Loucy (cell line): ENCODE measurements around the gene STMN3.

Experiments
- H2AFZ ChIP-seq: fragments of 200-600 bp; sonication (generic); 2 replicates; pipeline ENCODE4 v1.6.0; 2016; ENCODE audit warnings: antibody characterized with exemption, mild to moderate bottlenecking, low read length, moderate library complexity
- H3F3A ChIP-seq: fragments of 200-600 bp; 2 replicates; pipeline ENCODE4 v1.6.0; 2016; ENCODE audit warnings: antibody characterized with exemption, low read depth, mild to moderate bottlenecking
- H3K27me3 ChIP-seq: fragments of 200-600 bp; sonication (generic); 2 replicates; pipeline ENCODE4 v1.6.1; 2014; ENCODE audit warnings: low read length, mild to moderate bottlenecking; ENCODE audit not compliant: insufficient read depth, poor library complexity, severe bottlenecking
- H3K36me3 ChIP-seq: fragments of 200-600 bp; sonication (generic); 2 replicates; pipeline ENCODE4 v1.6.1; 2016; ENCODE audit warnings: low read length; ENCODE audit not compliant: insufficient read depth
- H3K4me1 ChIP-seq: fragments of 200-600 bp; sonication (generic); 2 replicates; pipeline ENCODE4 v1.5.1; 2014; ENCODE audit warnings: low read length, mild to moderate bottlenecking; ENCODE audit not compliant: insufficient read depth, poor library complexity, severe bottlenecking
- H3K4me2 ChIP-seq: fragments of 200-600 bp; sonication (generic); 2 replicates; pipeline ENCODE4 v1.6.0; 2014; ENCODE audit warnings: antibody characterized with exemption, low read length, low read depth, mild to moderate bottlenecking; ENCODE audit not compliant: poor library complexity, severe bottlenecking
- H3K4me3 ChIP-seq: fragments of 200-600 bp; sonication (generic); 2 replicates; pipeline ENCODE4 v1.5.1; 2014; ENCODE audit warnings: low read length, mild to moderate bottlenecking, mixed read lengths; ENCODE audit not compliant: poor library complexity, severe bottlenecking
- H3K79me2 ChIP-seq: fragments of 200-600 bp; sonication (generic); 2 replicates; pipeline ENCODE4 v1.6.1; 2014; ENCODE audit warnings: low read length; ENCODE audit not compliant: insufficient read depth
- H3K9ac ChIP-seq: fragments of 200-600 bp; sonication (generic); 2 replicates; pipeline ENCODE4 v1.6.0; 2014; ENCODE audit warnings: mild to moderate bottlenecking, low read depth, low read length, moderate library complexity; ENCODE audit not compliant: poor library complexity, severe bottlenecking
- H3K9me2 ChIP-seq: fragments of 200-600 bp; sonication (generic); replicated peaks from 2 replicates; pipeline ENCODE4 v1.6.1; 2016; ENCODE audit warnings: low read depth, low read length, mixed read lengths
- H3K9me3 ChIP-seq: fragments of 200-600 bp; sonication (generic); 2 replicates; pipeline ENCODE4 v1.6.1; 2014; ENCODE audit warnings: mild to moderate bottlenecking, antibody characterized with exemption, low read length, low read depth; ENCODE audit not compliant: insufficient read depth
- H4K20me1 ChIP-seq: fragments of 200-600 bp; sonication (generic); 2 replicates; pipeline ENCODE4 v1.6.0; 2014; ENCODE audit warnings: antibody characterized with exemption, low read length, mild to moderate bottlenecking; ENCODE audit not compliant: insufficient read depth, poor library complexity, severe bottlenecking
- EZH2phosphoT487 ChIP-seq: fragments of 200-600 bp; IDR thresholded peaks from 2 replicates; pipeline ENCODE4 v1.6.1; 2018; ENCODE audit warnings: antibody characterized with exemption, mild to moderate bottlenecking, moderate library complexity, borderline replicate concordance
- TF ChIP-seq, protein P1 (sequence below): fragments of 200-600 bp; sonication (generic); conservative IDR thresholded peaks from 2 replicates; pipeline ENCODE4 v1.5.1; 2014; ENCODE audit warnings: mild to moderate bottlenecking, antibody characterized with exemption, low read length

The STMN3 gene

GRCh38 chr20:63690003-63690897 lies 37.0 kb upstream of the STMN3 start:
- Histone ChIP-seq H3K9me3 (no peaks in the 10 kb centered on the region), H3K79me2 (no peaks in the 10 kb centered on the region)

DNA sequence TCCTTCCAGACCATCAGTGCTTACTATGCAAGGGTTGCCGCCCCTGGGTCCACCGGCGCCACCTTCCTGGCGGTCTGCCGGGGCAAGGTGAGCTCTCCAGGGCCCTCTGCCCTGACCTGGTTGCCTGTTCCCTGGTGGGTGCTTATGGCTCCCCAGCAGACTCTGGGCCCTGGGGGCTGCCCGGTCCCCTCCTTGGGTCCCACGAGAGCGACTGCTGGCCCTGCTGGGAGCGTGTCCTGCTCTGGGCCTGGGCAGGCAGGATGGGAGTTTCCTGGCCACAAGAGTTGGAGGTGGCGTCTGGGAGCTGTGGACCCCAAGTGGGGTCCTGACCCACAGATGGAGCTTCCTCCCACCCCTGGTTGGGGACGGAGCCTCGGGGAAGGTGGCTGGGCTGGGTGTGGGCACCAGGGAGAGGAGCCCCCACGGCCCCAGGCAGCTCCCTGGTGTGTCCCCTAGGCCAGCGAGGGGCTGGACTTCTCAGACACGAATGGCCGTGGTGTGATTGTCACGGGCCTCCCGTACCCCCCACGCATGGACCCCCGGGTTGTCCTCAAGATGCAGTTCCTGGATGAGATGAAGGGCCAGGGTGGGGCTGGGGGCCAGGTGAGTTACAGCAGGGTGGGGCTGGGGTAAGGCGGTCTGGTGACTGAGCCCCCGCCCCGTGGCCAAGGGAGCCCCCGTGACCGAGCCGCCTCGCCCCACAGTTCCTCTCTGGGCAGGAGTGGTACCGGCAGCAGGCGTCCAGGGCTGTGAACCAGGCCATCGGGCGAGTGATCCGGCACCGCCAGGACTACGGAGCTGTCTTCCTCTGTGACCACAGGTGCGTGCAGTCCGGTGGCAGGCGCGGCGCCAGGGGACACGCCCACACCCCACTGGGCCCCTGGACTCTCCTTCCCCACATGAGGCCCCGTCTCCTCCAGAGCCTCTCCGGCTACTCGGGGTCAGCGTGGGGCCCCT lies 36.1 kb upstream of the STMN3 start:
- no peak overlapping the region for H3K9ac ChIP-seq
- H3K79me2 ChIP-seq: no peaks in the 10 kb centered on the region
- no peaks in the 10 kb centered on the region for H3F3A ChIP-seq
- H4K20me1 ChIP-seq: no peaks in the 10 kb centered on the region
- TF ChIP-seq EZH2phosphoT487: no peak
- no peaks in the 10 kb centered on the region for H3K9me2 ChIP-seq
- H3K27me3 ChIP-seq: no peaks in the 10 kb centered on the region
- no peaks in the 10 kb centered on the region for H3K9me3 ChIP-seq
- no peaks in the 10 kb centered on the region for H3K4me1 ChIP-seq
- H3K4me2 ChIP-seq: no peak overlapping the region
- H3K36me3 ChIP-seq: no peaks in the 10 kb centered on the region
- no peak overlapping the region for H3K4me3 ChIP-seq
- no peak overlapping the region for H2AFZ ChIP-seq

More at GRCh38 chr20:63690003-63690897, 37.0 kb upstream of the STMN3 start:
- no peaks in the 10 kb centered on the region for H4K20me1 ChIP-seq
- no peaks in the 10 kb centered on the region for H3K9me2 ChIP-seq
- no peak for TF ChIP-seq EZH2phosphoT487
- no peaks in the 10 kb centered on the region for H3F3A ChIP-seq
- no peaks in the 10 kb centered on the region for H3K27me3 ChIP-seq
- H2AFZ ChIP-seq: no peak overlapping the region
- H3K9ac ChIP-seq: no peak overlapping the region
- H3K4me2 ChIP-seq: no peak overlapping the region
- no peaks in the 10 kb centered on the region for H3K4me1 ChIP-seq
- no peak overlapping the region for H3K4me3 ChIP-seq
- no peaks in the 10 kb centered on the region for H3K36me3 ChIP-seq

DNA sequence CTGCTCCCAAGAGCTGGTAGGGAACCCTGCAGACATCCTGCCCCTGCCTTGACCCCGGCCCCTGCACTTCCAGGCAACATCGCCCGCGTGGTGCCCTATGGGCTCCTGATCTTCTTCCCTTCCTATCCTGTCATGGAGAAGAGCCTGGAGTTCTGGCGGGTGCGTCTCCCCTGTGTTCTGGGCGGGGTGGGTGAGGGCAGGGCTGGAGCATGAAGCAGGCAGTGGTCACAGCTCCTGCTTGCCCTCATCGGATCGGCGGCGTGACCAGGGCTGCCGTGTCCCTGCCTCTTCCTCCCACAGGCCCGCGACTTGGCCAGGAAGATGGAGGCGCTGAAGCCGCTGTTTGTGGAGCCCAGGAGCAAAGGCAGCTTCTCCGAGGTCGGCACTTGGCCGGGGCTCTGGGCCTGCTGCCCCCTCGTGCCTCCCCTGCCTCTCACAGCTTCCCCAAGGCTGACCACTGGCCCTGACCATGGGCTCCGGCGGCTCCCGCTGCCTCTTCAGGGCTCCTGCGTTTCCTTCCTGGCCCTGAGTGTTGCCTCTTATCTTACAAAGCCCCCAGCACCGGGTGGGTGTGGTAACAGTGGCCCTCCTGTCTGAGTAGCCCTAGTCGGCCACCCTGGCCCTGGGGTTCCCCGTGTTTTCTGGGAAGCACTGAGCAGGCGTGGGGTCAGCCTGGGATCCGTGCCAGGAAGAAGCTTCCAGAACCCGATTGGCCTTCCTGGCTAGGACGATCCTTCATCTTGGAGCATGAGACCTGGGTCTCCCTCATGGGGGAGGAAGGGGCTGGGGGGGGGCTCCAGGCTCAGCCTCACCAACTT lies 35.2 kb upstream of the STMN3 start:
- H3K79me2 ChIP-seq: no peaks in the 10 kb centered on the region
- no peak overlapping the region for H3K4me3 ChIP-seq
- no peaks in the 10 kb centered on the region for H3K36me3 ChIP-seq
- no peaks in the 10 kb centered on the region for H3K9me3 ChIP-seq
- H3K9me2 ChIP-seq: no peaks in the 10 kb centered on the region
- H3F3A ChIP-seq: no peaks in the 10 kb centered on the region
- H4K20me1 ChIP-seq: no peaks in the 10 kb centered on the region
- H3K4me1 ChIP-seq: no peaks in the 10 kb centered on the region
- H3K9ac ChIP-seq: no peak overlapping the region
- H2AFZ ChIP-seq: no peak overlapping the region
- H3K27me3 ChIP-seq: no peaks in the 10 kb centered on the region
- no peak overlapping the region for H3K4me2 ChIP-seq
- TF ChIP-seq, protein P1, sequence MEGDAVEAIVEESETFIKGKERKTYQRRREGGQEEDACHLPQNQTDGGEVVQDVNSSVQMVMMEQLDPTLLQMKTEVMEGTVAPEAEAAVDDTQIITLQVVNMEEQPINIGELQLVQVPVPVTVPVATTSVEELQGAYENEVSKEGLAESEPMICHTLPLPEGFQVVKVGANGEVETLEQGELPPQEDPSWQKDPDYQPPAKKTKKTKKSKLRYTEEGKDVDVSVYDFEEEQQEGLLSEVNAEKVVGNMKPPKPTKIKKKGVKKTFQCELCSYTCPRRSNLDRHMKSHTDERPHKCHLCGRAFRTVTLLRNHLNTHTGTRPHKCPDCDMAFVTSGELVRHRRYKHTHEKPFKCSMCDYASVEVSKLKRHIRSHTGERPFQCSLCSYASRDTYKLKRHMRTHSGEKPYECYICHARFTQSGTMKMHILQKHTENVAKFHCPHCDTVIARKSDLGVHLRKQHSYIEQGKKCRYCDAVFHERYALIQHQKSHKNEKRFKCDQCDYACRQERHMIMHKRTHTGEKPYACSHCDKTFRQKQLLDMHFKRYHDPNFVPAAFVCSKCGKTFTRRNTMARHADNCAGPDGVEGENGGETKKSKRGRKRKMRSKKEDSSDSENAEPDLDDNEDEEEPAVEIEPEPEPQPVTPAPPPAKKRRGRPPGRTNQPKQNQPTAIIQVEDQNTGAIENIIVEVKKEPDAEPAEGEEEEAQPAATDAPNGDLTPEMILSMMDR: no peak
- TF ChIP-seq EZH2phosphoT487: no peak
